ENCODE measurements around the gene HAUS5.

The HAUS5 gene

DNA sequence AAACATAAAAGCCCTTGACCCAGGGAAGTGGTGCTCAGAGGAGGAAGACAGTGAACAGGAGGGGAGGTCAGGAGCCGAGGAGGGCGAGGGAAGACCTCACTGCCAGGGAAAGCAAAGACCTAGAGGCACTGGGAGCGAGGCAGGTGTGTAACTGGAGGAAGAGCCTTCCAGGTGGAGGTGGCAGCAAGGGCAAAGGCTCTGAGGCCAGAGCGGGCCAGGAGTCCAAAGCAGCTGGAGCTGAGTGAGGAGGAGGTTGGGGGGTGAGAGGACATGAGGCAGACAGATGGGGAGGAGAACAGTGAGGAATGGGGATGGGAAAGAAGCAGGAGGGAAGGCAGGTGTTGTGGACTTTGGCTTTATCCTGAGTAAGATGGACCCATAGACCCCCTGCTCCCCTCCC lies 57.4 kb downstream of the HAUS5 start:
- H3K4me3 ChIP-seq (ENCODE audit: low read depth, low read length): no peak overlapping the region
- TF ChIP-seq MAX (IDR thresholded peaks at IDR 0.05; ENCODE audit: low read depth, low read length) (no peak), CTCF (IDR thresholded peaks at IDR 0.05; ENCODE audit: low read depth, low read length) (no peak)
- no peak for DNase-seq (ENCODE audit: low read depth)

GRCh38 chr19:35670686-35671085 lies 58.2 kb downstream of the HAUS5 start:
- DNase-seq (ENCODE audit: low read depth): no peak
- H3K4me3 ChIP-seq (ENCODE audit: low read depth, low read length): no peak overlapping the region
- TF ChIP-seq MAX (IDR thresholded peaks at IDR 0.05; ENCODE audit: low read depth, low read length): no peak
- no peak for TF ChIP-seq CTCF (IDR thresholded peaks at IDR 0.05; ENCODE audit: low read depth, low read length)
- TF ChIP-seq POLR2A (IDR thresholded peaks at IDR 0.05; ENCODE audit: extremely low read depth, insufficient read length): no peak
- TF ChIP-seq MYC (IDR thresholded peaks at IDR 0.05; ENCODE audit: low read depth, low read length): no peak

GRCh38 chr19:35671818-35672217 lies 59.3 kb downstream of the HAUS5 start:
- no peak overlapping the region for H3K4me3 ChIP-seq (ENCODE audit: low read depth, low read length)
- DNase-seq (ENCODE audit: low read depth): peak; percentile 29
- no peak for TF ChIP-seq CTCF (IDR thresholded peaks at IDR 0.05; ENCODE audit: low read depth, low read length)
- no peak for TF ChIP-seq MAX (IDR thresholded peaks at IDR 0.05; ENCODE audit: low read depth, low read length)
- no peak for TF ChIP-seq POLR2A (IDR thresholded peaks at IDR 0.05; ENCODE audit: extremely low read depth, insufficient read length)
- TF ChIP-seq MYC (IDR thresholded peaks at IDR 0.05; ENCODE audit: low read depth, low read length): no peak

- no peak for DNase-seq (ENCODE audit: low read depth)
- H3K4me3 ChIP-seq (ENCODE audit: low read depth, low read length): no peak overlapping the region
- TF ChIP-seq CTCF (IDR thresholded peaks at IDR 0.05; ENCODE audit: low read depth, low read length) (no peak), MAX (IDR thresholded peaks at IDR 0.05; ENCODE audit: low read depth, low read length) (no peak), POLR2A (IDR thresholded peaks at IDR 0.05; ENCODE audit: extremely low read depth, insufficient read length) (no peak), MYC (IDR thresholded peaks at IDR 0.05; ENCODE audit: low read depth, low read length) (no peak)
Observed at GRCh38 chr19:35673121-35673804, 60.7 kb downstream of the HAUS5 start.

Measured in NB4 (cell line).